ENCODE data around the gene PTPRG. TPM values are rescaled to one million over a fixed set of nuclear protein-coding genes. Genes with fewer than 3 reads are reported as not detected.

PTPRG gene
- total RNA-seq, 1 experiment from 2014 or later = 0.73 TPM

- H3K27ac ChIP-seq (ENCODE audit: low read length) = no peak overlapping the region
- no peaks in the 10 kb centered on the region for H3K4me1 ChIP-seq (ENCODE audit: insufficient read depth, low read length)
- no peak overlapping the region for H3K4me2 ChIP-seq (ENCODE audit: low read length)
- H3K4me3 ChIP-seq (ENCODE audit: low read length) = no peak overlapping the region
- no peaks in the 10 kb centered on the region for H3K36me3 ChIP-seq (ENCODE audit: low read depth, low read length)
- ATAC-seq (no peak), DNase-seq (no peak)
- H2AFZ ChIP-seq (ENCODE audit: low read length) = no peak overlapping the region
- H4K20me1 ChIP-seq (ENCODE audit: low read length) = no peaks in the 10 kb centered on the region
- TF ChIP-seq CTCF (conservative IDR thresholded peaks at IDR 0.05; ENCODE audit: low read depth, low read length) (no peak), EZH2 (IDR thresholded peaks at IDR 0.05; ENCODE audit: low read length, unreplicated experiment) (no peak), EZH2phosphoT487 (IDR thresholded peaks at IDR 0.05; ENCODE audit: borderline replicate concordance, low read length) (no peak)
- CTCF ChIA-PET = no interaction called here
- POLR2A ChIA-PET (ENCODE audit: unreplicated experiment) = no interaction called here
- intact Hi-C loops (cut with micrococcal nuclease) = no loop called here
- no peak overlapping the region for H3K9ac ChIP-seq (ENCODE audit: low read length)
- H3K9me3 ChIP-seq (ENCODE audit: low read length) = no peaks in the 10 kb centered on the region; the same call in 1 of the 2 replicates
- H3K9me2 ChIP-seq (replicated peaks; ENCODE audit: low read length) = no peaks in the 10 kb centered on the region
- no peaks in the 10 kb centered on the region for H3F3A ChIP-seq (ENCODE audit: low read length, unreplicated experiment)
- BruUV-seq (replicated peaks) = no TSS peak
- no peaks in the 10 kb centered on the region for H3K27me3 ChIP-seq (ENCODE audit: low read length)
- H3K79me2 ChIP-seq (ENCODE audit: low read length) = no peaks in the 10 kb centered on the region
Measured at GRCh38 chr3:61804782-61805181, 243.4 kb downstream of the PTPRG start.

- ChIA-PET POLR2A (ENCODE audit: unreplicated experiment) (no interaction called here), CTCF (no interaction called here)
- DNase-seq (no peak), ATAC-seq (no peak)
- Histone ChIP-seq H3K4me1 (ENCODE audit: insufficient read depth, low read length) (no peaks in the 10 kb centered on the region), H3K9me2 (replicated peaks; ENCODE audit: low read length) (no peaks in the 10 kb centered on the region), H2AFZ (ENCODE audit: low read length) (no peak overlapping the region), H3K79me2 (ENCODE audit: low read length) (no peaks in the 10 kb centered on the region), H3K4me2 (ENCODE audit: low read length) (no peak overlapping the region), H3K27me3 (ENCODE audit: low read length) (no peaks in the 10 kb centered on the region), H3K27ac (ENCODE audit: low read length) (no peak overlapping the region), H3K36me3 (ENCODE audit: low read depth, low read length) (no peaks in the 10 kb centered on the region), H3K4me3 (ENCODE audit: low read length) (no peak overlapping the region), H3K9ac (ENCODE audit: low read length) (no peak overlapping the region), H4K20me1 (ENCODE audit: low read length) (no peaks in the 10 kb centered on the region), H3K9me3 (ENCODE audit: low read length) (no peaks in the 10 kb centered on the region; the same call in 1 of the 2 replicates), H3F3A (ENCODE audit: low read length, unreplicated experiment) (no peaks in the 10 kb centered on the region)
- no TSS peak for BruUV-seq (replicated peaks)
- intact Hi-C loops (cut with micrococcal nuclease) = no loop called here
- no peak for TF ChIP-seq EZH2phosphoT487 (IDR thresholded peaks at IDR 0.05; ENCODE audit: borderline replicate concordance, low read length)
- no peak for TF ChIP-seq CTCF (conservative IDR thresholded peaks at IDR 0.05; ENCODE audit: low read depth, low read length)
- no peak for TF ChIP-seq EZH2 (IDR thresholded peaks at IDR 0.05; ENCODE audit: low read length, unreplicated experiment)
Measured at GRCh38 chr3:61805510-61806080, 244.2 kb downstream of the PTPRG start.

- Histone ChIP-seq H4K20me1 (ENCODE audit: low read length) (no peaks in the 10 kb centered on the region), H3K9me2 (replicated peaks; ENCODE audit: low read length) (no peaks in the 10 kb centered on the region), H3K79me2 (ENCODE audit: low read length) (no peaks in the 10 kb centered on the region), H2AFZ (ENCODE audit: low read length) (no peak overlapping the region), H3K27ac (ENCODE audit: low read length) (no peak overlapping the region), H3K9ac (ENCODE audit: low read length) (no peak overlapping the region), H3F3A (ENCODE audit: low read length, unreplicated experiment) (no peaks in the 10 kb centered on the region), H3K4me3 (ENCODE audit: low read length) (no peak overlapping the region), H3K4me1 (ENCODE audit: insufficient read depth, low read length) (no peaks in the 10 kb centered on the region), H3K4me2 (ENCODE audit: low read length) (no peak overlapping the region), H3K9me3 (ENCODE audit: low read length) (no peaks in the 10 kb centered on the region; the same call in 1 of the 2 replicates), H3K27me3 (ENCODE audit: low read length) (no peaks in the 10 kb centered on the region), H3K36me3 (ENCODE audit: low read depth, low read length) (no peaks in the 10 kb centered on the region)
- ATAC-seq = no peak
- no TSS peak for BruUV-seq (replicated peaks)
- POLR2A ChIA-PET (ENCODE audit: unreplicated experiment) = no interaction called here
- intact Hi-C loops (cut with micrococcal nuclease) = no loop called here
- TF ChIP-seq EZH2 (IDR thresholded peaks at IDR 0.05; ENCODE audit: low read length, unreplicated experiment) (no peak), EZH2phosphoT487 (IDR thresholded peaks at IDR 0.05; ENCODE audit: borderline replicate concordance, low read length) (no peak), CTCF (conservative IDR thresholded peaks at IDR 0.05; ENCODE audit: low read depth, low read length) (no peak)
- CTCF ChIA-PET = no interaction called here
- DNase-seq = no peak
Measured at GRCh38 chr3:61806810-61807209, 245.4 kb downstream of the PTPRG start.

Measured in PC-3 (cell line).